Right kidney (tissue), 1 donor: ENCODE results near the gene CITED1.

ENCODE experiments used
- DNase-seq: peaks from one replicate; pipeline ENCODE4 v3.0.0-alpha.2; 2016

The CITED1 gene

DNA sequence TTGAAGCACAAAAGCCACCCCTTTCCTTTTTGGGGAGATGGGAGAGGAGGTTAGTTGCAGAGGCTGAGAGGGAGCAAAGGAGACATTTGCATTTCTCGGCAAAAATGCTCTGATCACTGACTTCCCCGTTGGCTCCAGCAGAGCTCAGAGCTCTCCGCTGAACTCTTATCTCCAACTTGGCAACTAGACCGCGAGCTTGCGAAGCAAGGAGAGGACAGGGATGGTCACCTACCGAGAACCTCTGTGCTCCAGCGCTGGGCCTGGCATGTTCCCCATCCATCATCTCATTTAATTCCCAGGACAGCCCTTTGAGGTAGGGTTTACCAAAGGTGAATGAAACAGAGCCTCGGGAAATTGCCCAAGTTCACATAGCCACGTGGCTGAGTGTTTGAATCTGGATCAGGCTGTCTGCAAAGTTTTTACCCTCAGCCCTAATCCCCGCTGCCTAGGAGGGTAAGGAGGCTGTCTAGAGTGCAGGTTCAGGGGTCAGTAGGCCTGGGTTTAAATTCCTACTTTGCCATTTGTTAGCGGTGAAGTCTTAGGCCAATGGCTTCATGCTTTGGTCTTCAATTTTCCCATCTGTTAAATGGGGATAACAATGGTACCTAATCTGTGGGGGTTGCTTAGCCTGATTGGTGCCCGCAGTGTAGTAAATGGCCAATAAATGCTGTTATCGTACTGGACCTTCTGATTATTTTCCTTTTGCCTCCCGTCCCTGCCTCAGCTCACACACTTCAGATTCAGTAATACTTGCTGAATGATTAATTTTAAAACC is 3.8 kb upstream of the CITED1 start:
- no peak for DNase-seq

DNA sequence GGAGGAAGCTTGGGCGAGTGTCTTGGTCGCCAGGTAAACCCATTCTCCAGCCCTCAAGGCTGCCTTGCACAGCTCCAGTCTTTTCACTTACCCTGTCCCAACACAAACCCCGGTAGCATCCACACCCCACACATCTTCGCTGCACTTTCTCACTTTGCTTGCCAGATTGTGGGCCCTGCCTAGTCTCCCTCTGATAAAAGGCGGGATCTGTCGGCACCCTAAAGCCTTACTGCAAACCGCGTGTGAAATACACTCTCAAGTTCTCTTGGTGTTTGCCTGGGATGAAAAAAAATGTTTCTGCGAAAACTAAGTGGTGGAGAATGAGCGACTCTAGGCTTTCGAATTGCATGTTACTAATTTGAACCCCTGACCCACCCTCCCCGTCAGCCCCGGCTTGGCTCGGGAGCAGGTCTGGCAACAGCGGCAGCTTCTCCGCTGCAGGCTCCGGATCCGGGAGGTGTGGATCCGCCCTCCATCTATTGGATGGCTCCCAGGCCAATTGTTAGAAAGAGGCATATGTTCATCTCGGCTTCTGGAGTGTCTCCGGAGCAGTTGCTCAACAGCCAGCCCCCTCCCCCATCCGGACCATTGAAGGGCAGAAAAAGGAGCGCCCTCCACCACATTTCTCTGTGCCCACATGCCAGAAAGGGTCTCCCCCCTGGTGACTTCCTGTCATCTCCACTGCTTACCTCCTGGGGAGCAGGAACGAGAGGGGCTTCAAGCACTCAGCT is 3.0 kb upstream of the CITED1 start:
- peak; percentile 65 for DNase-seq

DNA sequence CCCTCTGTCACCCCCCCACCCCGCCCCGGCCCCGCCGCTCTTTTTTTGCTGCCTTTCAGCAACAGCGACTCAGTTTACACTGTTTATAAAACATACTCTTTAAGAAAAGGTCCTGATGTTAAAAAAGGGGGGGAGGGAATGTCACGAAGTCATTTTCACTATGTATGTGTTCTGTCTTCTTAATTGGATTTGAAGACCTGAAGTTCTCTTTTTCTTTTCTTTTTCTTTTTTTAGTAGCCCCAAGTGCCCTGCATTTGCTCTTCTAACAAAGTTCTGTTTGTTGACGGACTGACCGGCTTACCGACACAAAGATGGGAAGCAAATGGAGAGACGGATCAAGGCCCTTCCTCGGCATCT is 2.5 kb upstream of the CITED1 start:
- no peak for DNase-seq

GRCh38 chrX:72307646-72308051 is 1.9 kb upstream of the CITED1 start:
- DNase-seq: peak; percentile 41

DNA sequence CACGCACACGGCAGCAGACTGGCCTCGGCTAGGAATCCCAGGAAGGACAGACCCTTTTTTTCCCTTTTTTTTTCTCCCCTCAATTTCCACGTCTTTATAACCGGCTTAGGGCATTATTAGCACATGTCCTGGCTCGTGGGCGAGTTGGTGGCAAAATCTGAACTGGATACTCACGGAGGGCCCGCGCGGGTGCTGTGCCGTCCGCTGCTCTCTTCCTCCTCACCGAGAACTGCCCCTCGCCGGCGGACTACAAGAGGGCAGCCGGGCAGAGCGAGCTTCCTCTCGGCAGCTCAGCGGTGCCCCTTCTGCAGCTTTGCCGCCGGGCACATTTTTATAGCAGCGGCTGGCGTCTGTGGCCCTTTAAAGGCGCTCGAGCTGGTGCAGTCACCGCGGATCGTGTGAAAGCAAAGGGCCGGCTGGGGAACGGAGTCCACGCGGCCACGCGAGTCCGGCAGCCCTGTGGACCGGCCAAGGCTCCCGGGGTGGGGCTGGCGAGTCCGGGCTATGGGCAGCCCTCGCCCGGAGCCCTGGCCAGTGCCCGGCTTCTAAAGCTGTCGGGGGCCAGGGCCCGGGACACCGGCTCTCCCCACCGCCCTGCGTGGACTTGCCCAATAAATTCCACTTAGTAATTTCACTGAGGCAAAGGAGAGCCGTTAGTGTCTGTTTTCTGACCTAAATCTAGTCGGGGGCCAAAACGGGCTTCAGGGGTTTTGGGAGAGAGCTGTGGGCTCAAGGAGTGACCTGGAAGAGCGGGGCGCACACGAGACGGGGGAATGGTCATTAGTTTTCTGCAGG is 1.3 kb upstream of the CITED1 start:
- DNase-seq: peak; percentile 80

DNA sequence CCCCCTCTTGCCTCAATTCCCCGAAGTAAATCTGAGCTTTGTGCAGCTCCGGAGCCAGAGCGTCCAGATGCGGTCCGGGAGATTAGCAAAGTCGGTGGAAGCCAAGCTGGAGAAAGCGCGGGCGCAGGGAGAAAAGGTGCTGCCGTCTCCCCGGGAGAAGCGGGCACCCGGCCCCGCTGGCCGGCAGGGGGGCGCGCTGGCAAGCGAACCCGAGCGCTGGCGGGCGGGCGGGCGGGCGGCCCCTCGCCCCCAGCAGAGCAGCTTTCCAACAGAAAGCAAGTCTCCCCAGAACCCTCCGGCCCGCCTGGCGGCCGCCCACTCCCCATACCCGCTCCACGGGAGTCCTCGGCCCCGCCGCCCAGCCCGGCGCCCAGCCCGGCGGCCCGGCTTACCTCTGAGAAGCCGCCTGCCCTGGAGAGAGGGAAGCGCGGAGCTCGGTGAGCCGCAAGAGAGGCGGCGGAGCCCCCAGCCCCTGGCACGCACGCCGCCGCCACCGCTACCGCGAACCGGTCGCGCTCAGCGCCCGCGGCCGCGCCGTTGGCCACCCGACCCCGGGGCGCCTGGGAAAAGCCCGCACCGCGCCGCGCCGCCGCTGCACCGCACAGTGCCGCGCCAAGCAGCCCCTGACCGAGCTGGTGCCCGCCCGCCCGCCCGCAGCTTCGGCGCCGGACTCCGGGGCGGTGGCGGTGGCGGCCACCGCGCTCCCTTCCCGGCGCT is 529 bp upstream of the CITED1 start:
- DNase-seq: peak; percentile 51

DNA sequence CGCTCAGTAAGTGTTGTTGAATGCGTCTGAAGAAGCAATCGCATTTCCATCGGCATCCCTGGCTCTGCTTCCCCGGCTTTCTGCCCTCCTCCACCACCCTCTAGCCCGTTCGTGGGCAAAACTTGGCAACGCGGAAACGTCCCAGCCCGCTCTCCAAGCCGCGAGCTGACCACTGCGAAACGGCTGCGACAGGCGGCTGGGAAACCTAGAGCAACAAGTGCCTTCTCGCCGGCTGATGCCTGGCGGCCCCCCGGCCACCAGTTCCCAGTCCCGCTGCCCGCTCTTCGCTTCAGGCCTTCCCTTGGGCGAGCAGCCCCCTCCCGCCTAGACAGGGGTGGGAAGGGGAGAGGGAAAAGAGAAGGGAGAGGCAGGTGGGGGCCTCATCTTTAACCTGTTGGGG is 837 bp downstream of the CITED1 start:
- peak; percentile 41 for DNase-seq

- DNase-seq: no peak
These were observed 3.9 kb downstream of the CITED1 start for GRCh38 chrX:72301781-72302180.

DNA sequence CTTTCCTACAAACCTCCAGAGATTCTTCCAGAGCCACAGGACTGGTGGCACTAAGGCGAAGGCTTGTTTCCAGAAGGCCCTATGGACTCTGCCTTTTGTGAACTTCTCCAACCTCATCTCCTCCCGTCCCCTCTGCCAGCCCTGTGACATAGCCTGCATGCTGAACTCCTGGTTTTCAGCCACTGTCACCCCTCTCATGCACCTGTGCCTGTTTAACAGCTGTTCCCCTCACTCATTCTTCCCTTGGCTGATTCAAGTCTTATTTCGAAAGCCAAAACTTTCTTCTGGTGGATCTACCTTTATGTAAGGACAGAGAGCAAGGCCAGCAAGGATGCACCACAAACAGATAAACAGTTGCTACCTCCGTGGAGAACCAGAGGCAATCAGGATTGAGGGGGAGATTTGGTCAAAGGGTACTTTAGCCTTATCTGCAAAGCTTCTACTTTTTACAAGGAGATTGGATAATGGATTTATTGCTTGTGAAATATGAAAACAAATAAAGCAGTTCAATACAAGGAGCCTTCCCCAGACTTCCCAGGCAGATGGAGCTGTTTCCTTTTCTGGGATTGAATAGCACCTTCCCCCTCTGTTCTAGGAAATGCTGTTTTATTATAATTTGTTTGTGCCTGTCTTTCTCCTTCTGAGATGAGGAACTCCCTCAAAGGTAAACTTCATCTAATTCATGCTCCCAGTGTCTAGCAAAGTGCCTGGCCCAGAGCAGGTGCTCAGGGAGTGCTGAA is 5.7 kb downstream of the CITED1 start:
- no peak for DNase-seq

GRCh38 chrX:72297953-72298730 is 7.6 kb downstream of the CITED1 start:
- no peak for DNase-seq

- no peak for DNase-seq
These were observed 8.7 kb downstream of the CITED1 start for GRCh38 chrX:72296991-72297390.

DNA sequence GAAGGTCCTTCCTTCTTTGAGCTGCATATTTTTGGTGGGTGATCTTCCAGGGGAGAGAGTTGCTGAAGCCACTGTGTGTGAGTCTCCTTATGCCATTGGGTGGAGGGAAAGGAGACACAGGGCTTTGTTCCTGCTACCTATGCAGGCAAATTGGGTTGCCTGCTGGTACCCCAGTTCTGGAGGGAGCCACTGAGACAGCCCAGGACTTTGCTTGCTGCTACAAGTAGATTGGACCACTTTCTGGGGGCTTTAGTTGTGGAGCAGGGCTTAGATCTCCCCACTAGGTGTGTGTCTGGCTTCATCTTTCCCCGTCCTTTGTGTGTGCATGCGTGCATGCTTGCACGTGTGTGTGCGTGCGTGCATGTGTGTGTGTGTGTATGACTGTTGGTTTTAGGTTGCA is 10.0 kb downstream of the CITED1 start:
- no peak for DNase-seq

DNA sequence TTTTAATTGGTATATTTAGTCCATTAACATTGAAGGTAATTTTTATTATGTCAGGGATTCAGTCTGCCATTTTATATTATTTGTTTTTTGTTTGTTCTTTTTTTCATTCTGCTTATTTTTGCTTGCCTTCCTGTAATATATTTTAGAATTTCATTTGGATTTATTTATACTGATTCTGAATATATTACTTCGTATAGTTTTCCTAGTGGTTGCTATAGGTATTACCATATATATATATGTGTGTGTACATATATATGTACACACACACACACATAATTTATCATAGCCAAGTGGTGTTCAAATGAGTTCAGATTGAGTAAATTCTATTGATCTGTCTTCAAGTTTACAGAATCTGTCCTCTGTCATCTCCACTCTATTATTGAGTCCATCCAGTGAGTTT is 11.2 kb downstream of the CITED1 start:
- no peak for DNase-seq

DNA sequence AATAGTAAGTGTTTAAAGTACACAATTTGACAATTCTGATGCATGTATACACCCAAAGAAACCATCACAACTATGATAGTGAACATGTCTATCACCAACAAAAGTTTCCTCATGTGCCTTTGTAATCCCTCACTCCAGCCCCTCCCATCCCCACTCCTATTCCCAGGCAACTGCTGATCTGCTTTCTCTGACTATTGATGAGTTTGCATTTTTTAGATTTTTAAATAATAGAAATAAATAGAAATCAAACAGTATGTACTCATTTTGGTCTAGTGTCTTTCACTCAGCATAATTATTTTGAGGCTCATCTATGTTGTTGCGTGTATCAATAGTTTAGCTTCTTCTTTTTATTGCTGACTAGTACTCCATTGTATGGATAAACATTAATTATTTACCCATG is 23.4 kb downstream of the CITED1 start:
- DNase-seq: no peak

DNA sequence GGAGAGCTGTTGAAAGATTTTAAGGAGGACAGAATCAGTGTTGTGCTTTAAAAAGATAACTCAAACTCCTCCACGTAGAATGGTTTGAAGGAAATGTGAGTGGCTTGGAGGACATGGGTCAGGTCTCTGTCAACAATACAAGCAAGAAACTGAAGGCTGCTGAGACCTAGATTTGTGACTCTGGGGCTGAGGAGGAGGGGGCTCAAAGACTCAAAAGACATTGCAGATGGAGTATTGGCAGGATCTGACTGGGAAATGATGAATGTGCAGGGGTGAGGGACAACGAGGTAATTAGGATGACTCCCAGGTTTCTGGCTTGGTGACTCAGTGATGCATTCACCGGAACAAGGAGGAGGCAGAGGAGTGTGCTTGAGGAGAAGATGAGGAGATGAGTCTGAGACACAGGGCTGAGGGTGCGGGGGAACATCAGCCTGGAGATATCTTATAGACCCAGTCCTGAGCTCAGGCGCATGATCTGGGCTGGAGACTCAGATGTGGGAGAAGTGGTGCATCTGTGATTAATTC is 25.3 kb downstream of the CITED1 start:
- no peak for DNase-seq

DNA sequence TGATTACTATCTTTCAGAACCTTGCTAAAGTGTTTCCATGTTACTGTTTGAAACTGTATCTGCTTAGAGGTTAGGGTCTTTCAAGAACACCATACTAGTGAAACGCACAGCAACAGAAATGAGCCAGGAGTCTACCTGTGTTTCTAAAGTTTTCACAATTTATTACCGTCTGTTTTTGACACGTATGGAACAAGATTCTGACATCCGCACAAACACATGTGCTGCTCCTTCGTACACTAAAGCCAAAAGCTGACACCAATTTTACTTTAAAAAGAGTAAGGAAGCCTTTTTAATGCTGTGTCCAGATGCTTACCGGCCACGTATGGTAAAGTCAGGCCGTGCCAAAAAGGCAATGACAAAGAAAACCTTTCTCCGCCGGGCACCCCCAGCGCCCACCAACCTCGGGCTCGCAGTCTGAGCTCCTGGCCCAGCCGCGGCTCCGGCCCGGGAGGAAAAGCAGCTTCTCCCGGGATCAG is 29.2 kb downstream of the CITED1 start:
- DNase-seq: no peak

DNA sequence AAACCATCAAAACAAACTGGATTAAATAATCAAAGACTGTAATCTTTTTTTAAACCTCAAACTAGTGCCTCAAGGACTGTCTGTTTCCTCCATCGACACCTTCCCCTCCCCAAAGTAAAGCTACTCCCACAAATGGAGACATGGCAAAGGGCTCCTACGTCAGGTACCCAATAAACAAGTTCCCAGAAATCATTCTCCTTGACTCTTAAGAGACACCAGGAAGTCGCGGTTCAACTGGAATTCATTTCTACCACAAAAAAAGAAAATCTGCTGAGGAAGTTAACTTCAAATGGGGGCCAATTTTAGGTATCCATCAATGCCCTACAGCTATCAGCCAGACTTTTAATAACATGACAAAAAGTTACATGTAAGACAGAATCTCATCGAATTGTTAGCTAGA is 31.2 kb downstream of the CITED1 start:
- DNase-seq: no peak

- DNase-seq: no peak
These were observed 32.0 kb downstream of the CITED1 start for GRCh38 chrX:72273718-72274117.

DNA sequence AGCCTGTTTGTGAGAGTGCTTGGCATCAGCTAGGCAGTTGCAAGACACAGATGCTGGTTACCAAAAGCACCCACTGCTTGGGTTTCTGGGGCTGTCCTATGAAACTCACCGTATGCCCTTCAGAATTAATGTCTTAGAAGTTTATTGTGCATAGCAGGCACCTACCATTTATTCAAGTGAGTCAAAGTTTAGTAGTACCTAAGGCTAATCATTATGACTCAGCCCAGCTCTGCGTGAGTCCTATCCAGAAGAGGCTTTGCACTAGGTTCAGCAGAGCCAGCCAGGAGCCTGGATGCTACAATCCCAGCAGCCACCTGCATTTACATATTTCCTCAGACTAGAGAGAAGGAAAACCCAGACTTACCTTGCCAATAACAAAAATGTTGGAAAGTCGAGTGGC is 32.8 kb downstream of the CITED1 start:
- DNase-seq: no peak

- DNase-seq: no peak
These were observed 33.9 kb downstream of the CITED1 start for GRCh38 chrX:72271812-72272211.
